Measurements from ENCODE around the gene ZNF335.
"Not testable (repeated sequence)": the region's sequence is repeated elsewhere in the genome, so short reads cannot be mapped to it uniquely, and the experiment has no call there.

Gene ZNF335

GRCh38 chr20:45931680-45932079, 40.3 kb downstream of the ZNF335 start:
- DNase-seq: not testable (repeated sequence)

DNA sequence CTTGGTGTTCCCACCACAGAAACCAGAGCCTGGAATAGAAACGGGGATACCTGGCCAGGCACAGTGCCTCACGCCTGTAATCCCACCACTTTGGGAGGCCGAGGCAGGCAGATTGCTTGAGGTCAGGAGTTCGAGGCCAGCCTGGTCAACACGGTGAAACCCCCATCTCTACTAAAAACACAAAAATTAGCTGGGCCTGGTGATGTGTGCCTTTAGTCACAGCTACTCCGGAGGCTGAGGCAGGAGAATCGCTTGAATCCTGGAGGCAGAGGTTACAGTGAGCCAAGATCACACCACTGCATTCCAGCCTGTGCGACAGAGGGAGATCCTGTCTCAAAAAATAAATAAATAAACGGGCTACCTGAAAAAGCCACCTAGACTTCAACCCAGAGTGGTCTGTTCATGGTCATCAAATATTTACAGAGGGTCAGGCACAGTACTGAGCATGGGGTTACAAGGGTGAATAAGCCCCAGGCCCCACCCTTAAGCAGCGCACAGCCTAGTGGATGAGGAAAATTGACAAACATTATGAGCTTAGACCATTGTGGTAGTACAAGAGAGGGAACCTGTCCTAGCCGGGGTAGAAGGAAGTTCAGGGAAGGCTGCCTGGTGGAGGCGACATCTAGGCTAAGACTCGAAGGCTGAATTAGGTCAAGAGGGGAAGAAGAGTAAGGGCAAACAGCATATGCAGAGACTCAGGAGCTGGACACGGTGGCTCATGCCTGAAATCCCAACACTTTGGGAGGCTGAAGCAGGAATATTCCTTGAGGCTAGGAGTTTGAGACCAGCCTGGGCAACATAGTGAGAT, 44.7 kb downstream of the ZNF335 start:
- DNase-seq: no peak

- DNase-seq: no peak
Measured at GRCh38 chr20:45926731-45927070, 45.3 kb downstream of the ZNF335 start.

DNA sequence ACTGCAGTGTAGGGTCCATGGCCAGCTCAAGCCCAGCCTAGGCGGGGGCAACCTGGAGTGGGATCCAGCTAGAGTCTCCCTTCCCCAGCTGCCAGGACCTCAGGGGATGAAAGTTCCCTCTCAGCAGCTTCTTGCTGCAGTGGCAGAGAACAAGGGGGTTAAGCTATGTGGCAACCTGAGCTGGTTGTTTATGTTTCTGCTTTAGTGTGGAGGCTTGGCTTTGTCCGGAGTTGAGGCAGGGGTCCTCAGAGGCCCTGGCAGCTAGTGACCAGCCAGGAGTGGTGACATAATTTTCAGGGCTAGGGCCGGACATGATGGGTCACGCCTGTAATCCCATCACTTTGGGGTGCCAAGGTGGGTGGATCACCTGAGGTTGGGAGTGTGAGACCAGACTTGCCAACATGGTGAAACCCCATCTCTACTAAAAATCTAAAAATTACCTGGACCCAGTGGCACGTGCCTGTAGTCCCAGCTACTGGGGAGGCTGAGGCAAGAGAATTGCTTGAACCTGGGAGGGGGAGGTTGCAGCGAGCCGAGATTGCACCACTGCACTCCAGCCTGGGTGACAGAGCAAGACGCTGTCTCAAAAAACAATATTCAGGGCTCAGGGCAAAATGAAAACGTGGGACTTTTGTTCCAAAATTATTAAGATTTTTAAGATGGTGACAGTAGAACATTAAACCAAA, 46.0 kb downstream of the ZNF335 start:
- DNase-seq: no peak

DNA sequence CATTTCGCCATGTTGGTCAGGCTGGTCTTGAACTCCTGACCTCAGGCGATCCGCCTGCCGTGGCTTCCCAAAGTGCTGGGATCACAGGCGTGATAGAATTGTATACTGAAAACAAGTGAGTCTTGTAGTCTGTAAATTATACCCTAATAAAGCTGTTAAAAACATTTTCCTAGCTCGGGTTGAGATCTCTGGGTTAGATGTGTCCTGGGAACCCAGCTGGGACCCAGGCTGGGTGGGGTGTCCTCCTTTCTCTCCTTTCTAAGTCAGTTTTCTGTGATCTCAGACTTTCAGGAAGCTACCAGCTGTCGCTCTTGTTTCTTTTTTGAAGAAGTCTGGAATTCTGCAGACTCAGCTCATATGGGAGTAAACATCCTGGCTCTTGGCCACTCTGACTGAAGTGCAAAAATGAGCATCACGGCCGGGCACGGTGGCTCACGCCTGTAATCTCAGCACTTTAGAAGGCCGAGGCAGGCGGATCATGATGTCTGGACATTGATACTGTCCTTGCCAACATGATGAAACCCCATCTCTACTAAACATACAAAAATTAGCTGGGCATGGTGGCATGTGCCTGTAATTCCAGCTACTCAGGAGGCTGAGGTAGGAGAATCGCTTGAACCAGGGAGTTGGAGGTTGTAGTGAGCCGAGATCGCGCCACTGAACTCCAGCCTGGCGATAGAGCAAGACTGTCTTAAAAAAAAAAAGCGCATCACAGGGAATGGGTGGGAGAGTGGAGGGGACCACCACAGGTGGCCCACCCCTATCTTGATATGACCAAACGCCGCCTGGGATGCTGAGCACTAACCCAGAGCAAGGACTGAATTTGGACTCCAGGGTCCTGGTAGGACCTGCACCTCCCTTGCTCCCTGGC, 47.4 kb downstream of the ZNF335 start:
- no peak for DNase-seq

GRCh38 chr20:45921337-45922189, 50.4 kb downstream of the ZNF335 start:
- no peak for DNase-seq

- DNase-seq: no peak
Measured at GRCh38 chr20:45920462-45921336, 51.3 kb downstream of the ZNF335 start.

GRCh38 chr20:45919542-45920399, 52.2 kb downstream of the ZNF335 start:
- DNase-seq: no peak

DNA sequence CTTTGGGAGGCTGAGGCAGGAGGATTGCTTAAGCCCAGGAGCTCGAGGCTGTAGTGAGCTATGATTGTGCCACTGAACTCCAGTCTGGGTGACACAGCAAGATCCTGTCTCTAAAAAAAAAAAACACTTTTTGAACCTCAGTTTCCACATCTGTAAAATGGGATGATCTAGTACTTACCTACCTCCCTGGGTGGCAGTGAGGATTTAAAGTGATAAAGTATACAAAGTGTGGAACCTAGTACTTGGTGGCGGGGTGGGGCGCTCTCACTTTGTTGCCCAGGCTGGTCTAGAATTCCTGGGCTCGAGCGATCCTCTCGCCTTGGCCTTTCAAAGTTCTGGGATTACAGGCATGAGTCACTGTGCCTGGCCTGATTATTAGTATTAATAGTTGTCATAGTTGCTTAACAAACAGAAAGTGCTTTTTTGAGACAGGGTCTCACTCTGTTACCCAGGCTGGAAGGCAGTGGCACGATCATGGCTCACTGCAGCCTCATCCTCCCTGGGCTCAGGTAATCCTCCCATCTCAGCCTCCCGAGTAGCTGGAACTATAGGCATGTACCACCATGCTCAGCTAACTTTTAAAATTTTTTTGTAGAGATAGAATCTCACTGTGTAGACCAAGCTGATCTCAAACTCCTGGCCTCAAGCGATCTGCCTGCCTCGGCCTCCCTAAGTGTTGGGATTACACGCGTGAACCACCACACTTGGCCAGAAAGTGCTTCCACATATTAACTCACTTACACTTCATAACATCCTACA, 53.0 kb downstream of the ZNF335 start:
- no peak for DNase-seq

GRCh38 chr20:45918182-45918737, 53.7 kb downstream of the ZNF335 start:
- DNase-seq: no peak

- DNase-seq: no peak
Measured at GRCh38 chr20:45917790-45918141, 54.2 kb downstream of the ZNF335 start.

DNA sequence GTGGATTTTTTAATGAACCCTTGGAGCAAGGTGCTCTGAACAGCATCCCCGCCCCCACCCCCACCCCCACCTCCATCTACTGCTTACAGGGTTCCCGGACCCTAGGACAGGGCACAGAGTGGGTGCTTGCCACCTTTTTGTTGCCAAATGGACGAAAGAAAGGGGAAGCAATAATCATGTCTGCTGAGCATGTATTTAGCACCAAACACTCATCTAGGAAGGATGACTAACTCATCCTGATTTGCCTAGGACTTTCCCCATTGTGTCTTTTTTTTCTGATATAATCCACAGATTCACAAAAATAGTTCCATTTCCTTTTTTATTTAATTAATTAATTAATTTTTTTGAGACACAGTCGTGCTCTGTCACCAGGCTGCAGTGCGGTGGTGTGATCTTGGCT, 58.9 kb downstream of the ZNF335 start:
- no peak for DNase-seq

DNA sequence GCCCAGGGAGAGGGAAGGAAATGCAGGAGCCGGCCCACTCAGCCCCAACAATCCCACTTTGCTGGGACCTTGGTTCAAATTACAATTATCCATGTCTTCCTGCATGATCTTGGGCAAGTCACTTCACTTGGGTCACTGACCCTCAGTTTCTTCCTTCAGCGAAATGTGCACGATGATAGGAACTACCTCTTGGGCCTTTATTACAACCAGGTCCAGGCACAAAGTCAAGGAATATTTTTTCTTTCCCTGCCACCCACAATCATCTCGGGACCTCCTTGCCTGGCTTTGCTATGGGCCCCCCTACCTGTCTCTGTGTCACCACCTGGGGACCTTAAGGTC, 59.7 kb downstream of the ZNF335 start:
- DNase-seq: no peak

GRCh38 chr20:45911486-45912343, 60.3 kb downstream of the ZNF335 start, which contains the start of gene PLTP:
PLTP (minus strand) TSS chr20:45912155; CDS start chr20:45911452, 703 bp downstream.
- DNase-seq: no peak

DNA sequence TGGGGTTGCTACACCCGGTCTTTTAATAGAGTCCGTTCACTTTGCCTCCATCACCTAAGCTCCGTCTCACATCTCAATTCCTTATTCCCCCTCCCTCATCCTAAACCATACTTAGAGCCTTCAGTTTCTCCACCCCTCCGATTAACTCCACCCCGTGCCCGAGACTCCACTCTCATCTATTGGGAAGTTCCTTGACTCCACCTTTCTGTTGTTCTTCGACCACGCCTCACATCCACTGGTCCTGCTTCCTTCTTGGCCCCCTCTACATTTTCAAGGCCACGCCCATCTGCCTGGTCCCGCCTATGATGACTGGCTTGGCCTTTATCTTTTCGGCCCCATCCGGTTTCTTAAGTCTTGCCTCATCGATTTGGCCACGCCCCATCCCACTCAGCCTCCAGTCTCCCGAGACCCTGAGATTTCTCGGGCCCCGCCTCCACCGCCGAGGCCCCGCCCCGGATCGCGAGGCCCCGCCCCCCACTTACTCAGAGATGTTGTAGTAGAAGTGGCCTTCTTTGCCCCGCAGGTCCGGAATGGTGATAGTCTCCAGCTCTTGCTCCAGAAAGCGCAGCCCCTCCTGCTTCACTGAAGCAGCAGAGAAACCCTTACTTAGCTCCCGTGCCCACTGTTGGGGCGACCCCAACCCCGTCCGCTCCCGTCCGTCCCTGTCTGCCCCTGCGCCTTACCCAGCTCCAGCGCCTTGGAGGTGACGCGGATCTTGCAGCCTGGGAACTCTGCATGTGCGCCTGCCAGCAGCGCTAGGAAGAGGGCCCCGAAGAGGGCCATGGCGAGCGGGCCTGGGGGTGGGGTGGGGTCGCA, 61.1 kb downstream of the ZNF335 start:
- DNase-seq: peak; percentile 89

DNA sequence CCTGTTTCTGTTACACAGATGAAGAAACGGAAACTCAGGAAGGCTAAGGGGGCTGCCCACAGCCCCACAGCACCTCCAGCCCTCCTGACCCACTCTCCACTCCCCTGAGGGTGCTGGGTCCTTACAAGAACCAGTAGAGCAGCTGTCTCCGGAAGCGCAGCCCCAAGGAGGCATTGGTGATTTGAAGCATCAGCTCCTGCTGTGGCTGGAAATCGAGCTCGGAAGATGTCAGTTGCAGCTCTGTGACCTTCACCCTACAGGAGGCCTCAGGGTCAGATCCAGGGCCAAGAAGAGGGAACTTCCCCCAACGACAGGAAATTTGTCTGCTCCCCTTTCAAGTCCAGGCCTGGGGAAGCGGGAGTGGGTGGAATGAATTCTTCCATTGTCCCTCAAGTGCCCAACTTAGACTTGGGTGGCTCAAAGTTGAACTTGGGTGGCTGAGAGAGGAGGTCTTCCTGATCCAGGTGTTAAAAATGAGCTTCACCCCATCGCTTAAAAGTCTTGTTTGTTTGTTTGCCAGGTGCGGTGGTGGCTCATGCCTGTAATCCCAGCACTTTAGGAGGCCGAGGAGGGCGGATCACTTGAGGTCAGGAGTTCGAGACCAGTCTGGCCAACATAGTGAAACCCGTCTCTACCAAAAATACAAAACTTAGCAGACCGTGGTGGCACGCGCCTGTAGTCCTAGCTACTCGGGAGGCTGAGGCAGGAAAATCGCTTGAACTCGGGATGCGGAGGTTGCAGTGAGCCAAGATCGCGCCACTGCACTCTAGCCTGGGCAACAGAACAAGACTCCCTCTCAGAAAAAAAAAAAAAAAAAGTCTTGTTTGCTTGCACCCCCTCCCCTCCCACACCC, 62.0 kb downstream of the ZNF335 start:
- no peak for DNase-seq
